ENCODE data around the gene PLPPR3.

DNA sequence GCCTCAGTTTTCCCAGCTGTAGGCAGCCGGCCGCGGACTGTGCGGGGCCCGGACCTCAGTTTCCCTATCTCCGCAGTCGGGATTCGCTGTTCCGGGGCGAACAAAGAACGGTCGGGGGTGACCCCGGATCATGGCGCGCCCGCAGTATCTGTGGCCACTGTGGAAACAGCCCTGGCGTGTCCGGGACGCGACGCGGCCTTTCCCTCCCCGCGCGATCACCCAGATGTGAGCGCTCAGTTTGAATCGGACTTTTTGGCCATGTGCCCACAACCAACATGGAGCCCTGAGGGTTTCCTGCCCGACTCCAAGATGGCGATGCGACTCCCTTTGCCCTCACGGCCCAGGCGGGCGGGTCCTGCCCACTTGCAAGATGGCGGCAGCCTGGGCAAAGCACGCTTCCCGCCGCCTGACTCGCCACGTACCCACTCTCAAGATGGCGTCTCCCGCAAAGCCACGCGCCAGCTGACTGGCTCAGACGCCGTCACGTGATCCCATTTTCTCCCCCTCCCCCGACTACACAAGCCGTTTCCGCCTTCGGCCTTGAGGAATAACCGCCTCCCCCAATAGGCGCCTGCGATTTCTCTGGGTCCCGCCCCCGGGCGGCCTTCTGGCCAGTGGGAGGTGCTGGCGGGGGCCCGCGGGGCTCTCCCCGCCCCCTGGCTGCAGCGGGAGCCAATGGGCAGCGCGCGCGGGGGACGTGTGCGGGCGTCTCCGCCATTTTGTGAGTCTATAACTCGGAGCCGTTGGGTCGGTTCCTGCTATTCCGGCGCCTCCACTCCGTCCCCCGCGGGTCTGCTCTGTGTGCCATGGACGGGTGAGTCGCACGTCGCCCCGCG, 24.8 kb downstream of the PLPPR3 start, which contains the start of gene PTBP1:
- TF ChIP-seq BRCA1 (IDR thresholded peaks at IDR 0.05; ENCODE audit: low read depth, low read length) (no peak), EZH2 (IDR thresholded peaks at IDR 0.05; ENCODE audit: borderline replicate concordance, control insufficient read depth, low read depth, low read length) (no peak), GATAD2B (conservative IDR thresholded peaks at IDR 0.05; ENCODE audit: low read depth) (peak; percentile 52; the same call in 1 of the 2 replicates), POLR2A (IDR thresholded peaks at IDR 0.05; ENCODE audit: low read depth, low read length) (peak; percentile 87)
- TF ChIP-seq, protein P1, sequence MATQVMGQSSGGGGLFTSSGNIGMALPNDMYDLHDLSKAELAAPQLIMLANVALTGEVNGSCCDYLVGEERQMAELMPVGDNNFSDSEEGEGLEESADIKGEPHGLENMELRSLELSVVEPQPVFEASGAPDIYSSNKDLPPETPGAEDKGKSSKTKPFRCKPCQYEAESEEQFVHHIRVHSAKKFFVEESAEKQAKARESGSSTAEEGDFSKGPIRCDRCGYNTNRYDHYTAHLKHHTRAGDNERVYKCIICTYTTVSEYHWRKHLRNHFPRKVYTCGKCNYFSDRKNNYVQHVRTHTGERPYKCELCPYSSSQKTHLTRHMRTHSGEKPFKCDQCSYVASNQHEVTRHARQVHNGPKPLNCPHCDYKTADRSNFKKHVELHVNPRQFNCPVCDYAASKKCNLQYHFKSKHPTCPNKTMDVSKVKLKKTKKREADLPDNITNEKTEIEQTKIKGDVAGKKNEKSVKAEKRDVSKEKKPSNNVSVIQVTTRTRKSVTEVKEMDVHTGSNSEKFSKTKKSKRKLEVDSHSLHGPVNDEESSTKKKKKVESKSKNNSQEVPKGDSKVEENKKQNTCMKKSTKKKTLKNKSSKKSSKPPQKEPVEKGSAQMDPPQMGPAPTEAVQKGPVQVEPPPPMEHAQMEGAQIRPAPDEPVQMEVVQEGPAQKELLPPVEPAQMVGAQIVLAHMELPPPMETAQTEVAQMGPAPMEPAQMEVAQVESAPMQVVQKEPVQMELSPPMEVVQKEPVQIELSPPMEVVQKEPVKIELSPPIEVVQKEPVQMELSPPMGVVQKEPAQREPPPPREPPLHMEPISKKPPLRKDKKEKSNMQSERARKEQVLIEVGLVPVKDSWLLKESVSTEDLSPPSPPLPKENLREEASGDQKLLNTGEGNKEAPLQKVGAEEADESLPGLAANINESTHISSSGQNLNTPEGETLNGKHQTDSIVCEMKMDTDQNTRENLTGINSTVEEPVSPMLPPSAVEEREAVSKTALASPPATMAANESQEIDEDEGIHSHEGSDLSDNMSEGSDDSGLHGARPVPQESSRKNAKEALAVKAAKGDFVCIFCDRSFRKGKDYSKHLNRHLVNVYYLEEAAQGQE (IDR thresholded peaks at IDR 0.05; ENCODE audit: low read depth, low read length) = no peak
- TF ChIP-seq, protein P2, sequence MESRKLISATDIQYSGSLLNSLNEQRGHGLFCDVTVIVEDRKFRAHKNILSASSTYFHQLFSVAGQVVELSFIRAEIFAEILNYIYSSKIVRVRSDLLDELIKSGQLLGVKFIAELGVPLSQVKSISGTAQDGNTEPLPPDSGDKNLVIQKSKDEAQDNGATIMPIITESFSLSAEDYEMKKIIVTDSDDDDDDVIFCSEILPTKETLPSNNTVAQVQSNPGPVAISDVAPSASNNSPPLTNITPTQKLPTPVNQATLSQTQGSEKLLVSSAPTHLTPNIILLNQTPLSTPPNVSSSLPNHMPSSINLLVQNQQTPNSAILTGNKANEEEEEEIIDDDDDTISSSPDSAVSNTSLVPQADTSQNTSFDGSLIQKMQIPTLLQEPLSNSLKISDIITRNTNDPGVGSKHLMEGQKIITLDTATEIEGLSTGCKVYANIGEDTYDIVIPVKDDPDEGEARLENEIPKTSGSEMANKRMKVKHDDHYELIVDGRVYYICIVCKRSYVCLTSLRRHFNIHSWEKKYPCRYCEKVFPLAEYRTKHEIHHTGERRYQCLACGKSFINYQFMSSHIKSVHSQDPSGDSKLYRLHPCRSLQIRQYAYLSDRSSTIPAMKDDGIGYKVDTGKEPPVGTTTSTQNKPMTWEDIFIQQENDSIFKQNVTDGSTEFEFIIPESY (IDR thresholded peaks at IDR 0.05) = no peak
- TF ChIP-seq, protein P3, sequence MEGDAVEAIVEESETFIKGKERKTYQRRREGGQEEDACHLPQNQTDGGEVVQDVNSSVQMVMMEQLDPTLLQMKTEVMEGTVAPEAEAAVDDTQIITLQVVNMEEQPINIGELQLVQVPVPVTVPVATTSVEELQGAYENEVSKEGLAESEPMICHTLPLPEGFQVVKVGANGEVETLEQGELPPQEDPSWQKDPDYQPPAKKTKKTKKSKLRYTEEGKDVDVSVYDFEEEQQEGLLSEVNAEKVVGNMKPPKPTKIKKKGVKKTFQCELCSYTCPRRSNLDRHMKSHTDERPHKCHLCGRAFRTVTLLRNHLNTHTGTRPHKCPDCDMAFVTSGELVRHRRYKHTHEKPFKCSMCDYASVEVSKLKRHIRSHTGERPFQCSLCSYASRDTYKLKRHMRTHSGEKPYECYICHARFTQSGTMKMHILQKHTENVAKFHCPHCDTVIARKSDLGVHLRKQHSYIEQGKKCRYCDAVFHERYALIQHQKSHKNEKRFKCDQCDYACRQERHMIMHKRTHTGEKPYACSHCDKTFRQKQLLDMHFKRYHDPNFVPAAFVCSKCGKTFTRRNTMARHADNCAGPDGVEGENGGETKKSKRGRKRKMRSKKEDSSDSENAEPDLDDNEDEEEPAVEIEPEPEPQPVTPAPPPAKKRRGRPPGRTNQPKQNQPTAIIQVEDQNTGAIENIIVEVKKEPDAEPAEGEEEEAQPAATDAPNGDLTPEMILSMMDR (IDR thresholded peaks at IDR 0.05 in 2 of 3, conservative IDR thresholded peaks at IDR 0.05 in 1 of 3; ENCODE audit: control insufficient read depth in 2 of 3, extremely low read depth in 1 of 3, insufficient read depth in 1 of 3, low read depth in 3 of 3, low read length in 3 of 3) = no peak

All from GM12878 (cell line).